Stimulated activated CD8-positive, alpha-beta memory T cell treated with anti-CD3 and anti-CD28 coated beads, Interleukin-2, amount 100 ng/mL, for 1 hour (primary cell): Measurements from ENCODE around the gene PLEKHA7.
"Not testable (repeated sequence)": the region's sequence is repeated elsewhere in the genome, so short reads cannot be mapped to it uniquely, and the experiment has no call there.

Experiments used
- DNase-seq, 2 donors: peaks; one replicate each; pipeline ENCODE4 v3.0.0-alpha.2; 2020; ENCODE audit warnings: low read depth in 2 of 2

Gene PLEKHA7

DNA sequence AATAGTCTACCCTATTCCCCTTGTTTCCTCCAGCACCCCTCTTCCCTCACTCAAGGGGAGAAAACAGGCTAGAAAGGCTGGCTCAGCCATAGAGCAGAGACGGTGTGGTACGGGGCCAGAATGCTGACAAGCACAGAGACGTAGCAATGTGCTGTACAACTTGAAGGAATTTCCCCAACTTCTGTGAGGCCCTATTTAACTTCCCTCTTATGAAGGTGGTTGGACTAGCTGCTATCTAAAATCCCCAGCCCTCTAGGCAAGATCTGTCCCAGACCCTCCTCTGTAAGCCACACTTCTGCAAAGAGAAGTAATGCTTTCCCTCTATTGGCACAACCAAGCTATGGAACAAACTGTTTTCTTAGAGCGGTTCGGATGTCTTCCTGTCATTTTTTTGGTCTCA lies 37.8 kb downstream of the PLEKHA7 start:
- DNase-seq, result no peak

DNA sequence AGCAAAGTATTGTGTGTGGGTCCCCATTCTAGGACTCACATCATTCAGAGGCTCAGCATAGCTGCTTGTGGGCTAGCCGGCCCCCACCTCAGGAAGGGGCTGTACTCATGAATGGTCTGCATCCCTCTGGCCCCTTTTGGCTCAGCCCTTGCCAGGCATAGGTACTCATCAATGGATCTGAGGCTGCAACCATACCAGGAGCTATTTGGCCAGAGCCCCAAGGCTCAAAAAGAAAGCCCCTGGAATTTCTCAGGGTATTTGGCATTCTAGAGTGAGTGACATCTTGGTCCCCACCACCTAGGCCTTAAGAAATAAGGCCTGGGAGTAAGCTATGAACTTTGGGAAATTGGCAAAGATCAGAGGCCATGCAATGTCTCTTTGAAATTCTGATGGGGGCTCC lies 38.3 kb downstream of the PLEKHA7 start:
- no peak for DNase-seq

DNA sequence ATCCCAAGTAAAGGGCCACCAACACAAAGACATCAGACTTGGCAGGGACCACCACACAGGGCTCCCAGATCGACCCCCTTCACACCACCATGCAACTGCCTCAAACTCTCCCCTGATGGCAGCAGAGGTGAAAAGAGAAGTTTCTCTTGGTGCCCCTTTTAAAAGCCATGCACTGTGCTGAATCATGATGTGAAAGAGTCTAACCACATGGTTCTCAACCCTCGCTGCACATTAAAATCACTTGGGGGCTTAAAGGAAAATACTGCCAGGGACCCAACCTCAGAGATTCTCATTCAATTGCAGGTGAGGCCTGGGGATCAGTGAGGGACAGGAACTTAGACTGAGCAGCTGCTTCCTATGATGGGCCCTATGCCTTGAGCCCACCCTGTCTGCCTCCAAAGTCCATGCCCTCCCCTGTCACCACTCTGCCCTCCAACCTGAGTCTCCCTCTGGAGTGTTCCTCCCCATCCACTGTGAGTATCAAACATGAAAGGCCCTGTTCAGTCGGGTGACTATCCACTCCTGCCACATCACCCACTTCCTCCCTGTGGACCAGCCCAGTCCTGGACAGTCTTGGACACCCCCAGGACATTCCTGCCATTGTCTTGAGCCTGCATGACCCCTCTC lies 40.8 kb downstream of the PLEKHA7 start:
- no peak for DNase-seq

DNA sequence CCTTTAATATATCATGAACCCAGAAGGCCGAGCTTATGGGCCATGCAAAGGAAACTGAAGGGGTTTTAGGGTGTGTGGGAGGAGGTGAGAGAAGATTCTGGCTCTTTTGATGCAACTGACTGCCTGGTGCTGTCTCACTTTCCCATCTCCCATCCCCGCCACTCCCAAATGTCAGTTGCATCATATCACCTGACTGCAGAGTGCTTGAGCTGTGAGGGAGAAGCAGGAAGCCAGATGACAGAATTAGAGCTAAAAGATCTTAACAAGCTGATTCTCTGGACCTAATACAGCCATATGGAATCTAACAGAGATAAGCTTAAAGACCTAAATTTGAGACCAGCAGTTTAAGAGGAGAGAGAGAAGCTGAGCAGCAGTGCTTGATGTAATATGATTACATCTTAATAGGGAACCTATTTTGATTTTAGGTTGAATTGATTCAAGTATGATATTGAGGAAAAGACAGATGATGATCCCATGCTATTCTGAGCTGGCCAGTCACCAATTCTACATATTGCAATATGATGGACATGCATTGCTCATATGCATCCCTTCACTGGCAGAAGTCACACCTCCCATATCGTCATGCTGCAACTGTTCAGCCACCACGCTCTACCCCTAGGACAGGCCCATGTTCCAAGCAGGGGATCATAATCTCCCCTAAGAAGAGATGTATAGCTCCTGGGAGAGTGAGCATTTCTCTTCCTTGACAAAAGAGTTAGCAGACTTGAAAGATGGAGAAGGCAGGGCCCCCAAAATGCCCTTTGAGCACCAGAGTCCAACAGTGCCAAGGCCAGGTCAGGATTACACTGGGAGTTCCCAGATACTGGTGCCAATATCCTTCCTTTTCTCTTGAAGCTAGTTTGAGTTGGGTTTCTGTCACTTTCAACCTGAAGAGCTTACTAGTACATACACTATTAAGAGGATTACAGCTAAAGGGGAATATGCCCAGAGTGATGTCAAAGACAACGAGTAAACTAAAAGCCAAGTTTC lies 44.9 kb downstream of the PLEKHA7 start:
- no peak for DNase-seq

DNA sequence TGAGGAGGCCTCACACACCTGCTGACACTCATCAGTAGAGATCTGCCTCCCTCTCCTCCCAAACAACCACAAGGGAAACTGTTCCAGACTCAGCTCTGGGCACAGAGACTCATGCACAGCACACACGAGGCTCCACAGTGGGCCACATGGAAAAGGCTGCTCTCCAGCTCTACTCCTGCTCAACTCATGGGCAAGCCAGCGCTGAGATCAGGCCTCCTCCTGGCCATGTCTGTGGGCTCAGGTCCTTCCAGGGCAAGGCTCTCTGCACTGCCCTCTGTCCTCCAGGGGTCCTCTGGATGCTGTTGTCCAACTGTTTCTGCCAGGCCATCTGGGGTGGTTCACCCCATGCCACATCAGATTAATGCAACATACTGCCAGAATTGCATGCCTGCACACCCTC lies 46.0 kb downstream of the PLEKHA7 start:
- DNase-seq, result no peak

DNA sequence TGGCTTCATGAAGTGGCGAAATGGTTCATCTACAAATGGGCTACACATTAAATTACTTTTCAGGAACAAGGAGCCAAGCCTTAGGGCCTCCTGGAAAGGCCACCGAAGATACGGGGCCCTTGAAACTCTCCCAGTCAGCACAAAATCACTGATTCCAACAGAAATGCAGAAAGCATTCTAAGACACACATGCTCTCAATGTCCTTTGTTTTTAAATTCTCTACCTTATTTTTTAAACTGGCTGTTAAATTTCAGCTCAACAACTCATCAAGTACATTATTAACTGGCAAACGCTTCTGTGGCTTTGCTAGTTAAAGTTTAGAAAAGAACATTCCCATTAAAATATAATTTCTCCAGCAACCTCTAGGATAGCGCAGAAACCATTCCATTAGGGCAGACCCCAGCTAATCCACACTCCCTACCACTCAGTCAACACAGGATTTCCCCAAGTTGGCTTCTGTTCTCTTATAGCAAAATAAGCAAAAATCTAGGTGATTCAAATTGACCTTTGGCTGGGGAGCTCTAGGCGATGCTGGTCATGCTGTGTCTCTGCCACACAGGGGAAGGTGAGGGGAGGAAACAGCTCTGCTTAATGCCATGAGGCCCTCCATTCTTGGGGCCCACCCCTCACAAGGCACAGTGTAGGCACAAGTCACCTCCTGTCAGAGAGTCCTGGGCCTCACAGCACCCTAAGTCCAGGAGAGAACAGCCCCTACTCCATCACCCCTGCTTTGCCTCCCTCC lies 47.1 kb downstream of the PLEKHA7 start:
- DNase-seq, result no peak

DNA sequence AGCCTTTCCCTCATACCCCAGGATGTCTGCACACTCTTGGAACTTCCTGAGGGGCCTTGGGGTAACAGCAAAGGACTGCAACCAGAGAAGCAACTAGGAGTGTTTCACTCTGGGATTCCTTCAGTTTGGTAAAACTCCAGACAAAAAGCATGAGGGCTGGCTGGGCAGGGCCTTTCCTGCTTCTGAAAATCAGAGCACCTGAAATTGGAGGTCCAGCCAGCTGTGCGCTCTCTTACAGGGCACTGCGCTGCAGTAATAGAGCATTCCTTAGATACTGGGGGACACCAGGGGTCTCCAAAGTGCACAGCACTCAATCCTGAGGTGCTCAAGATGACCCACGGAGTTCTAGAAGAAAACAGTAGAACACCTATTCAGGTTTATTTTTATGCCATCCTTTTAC lies 49.7 kb downstream of the PLEKHA7 start:
- no peak for DNase-seq

- DNase-seq, result no peak
Measured at GRCh38 chr11:16963316-16963876, 50.8 kb downstream of the PLEKHA7 start.

- not testable (repeated sequence) for DNase-seq
Measured at GRCh38 chr11:16962589-16962988, 51.6 kb downstream of the PLEKHA7 start.

DNA sequence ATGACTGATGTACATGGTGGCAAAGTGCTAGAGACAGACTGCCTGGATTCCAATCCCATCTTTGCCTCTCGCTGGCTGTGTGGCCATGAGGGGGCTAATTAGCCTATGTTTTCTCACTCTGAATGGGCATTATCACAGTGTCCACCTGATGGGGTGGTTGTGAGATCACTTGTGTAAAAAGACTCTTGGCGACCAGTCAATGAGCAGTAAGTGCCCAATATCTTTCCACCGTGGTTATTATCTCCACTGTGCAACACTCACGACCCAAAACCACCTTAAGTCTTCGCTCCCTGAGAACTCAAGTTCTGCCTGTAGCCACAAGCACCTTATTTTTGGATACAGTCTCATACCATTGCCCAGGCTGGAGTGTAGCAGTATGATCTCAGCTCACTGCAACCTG lies 52.1 kb downstream of the PLEKHA7 start:
- no peak for DNase-seq

GRCh38 chr11:16960250-16960649 lies 54.0 kb downstream of the PLEKHA7 start:
- DNase-seq, result no peak

DNA sequence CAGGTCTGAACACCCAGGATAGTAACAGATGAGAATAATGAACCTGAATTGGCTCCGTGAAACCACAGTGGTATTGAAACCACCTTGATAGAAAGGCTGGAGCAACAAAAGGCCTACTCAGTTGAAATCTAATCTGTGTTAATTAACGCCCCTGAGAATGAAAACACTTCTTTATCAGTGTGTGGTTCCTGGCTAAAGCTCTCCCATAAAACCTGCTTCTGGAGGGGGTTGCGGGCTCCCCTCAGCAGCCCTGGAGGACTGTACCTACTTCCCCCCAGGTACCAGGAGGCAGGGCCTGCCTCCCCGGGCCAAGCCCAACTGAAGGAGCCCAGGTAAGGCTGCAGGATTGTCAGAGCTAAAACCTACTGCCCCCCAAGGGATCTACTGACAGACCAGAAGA lies 54.6 kb downstream of the PLEKHA7 start:
- no peak for DNase-seq

DNA sequence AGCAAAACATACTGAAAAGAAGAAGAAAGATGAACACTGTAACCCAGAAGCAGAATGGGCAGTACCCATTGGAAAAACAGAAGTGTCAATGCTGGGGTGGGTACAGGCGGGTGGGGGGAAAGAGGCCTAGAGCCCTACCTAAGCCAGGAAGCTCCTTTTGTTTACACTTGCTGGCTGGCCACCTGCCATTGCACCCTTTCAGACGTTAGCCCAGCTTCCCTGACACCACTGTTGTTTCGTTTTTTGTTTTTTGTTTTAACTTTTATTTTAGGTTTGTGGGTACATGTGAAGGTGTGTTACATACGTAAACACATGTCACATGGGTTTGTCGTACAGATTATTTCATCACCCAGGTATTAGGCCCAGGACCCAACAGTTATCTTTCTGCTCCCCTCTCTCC lies 55.4 kb downstream of the PLEKHA7 start:
- no peak for DNase-seq

DNA sequence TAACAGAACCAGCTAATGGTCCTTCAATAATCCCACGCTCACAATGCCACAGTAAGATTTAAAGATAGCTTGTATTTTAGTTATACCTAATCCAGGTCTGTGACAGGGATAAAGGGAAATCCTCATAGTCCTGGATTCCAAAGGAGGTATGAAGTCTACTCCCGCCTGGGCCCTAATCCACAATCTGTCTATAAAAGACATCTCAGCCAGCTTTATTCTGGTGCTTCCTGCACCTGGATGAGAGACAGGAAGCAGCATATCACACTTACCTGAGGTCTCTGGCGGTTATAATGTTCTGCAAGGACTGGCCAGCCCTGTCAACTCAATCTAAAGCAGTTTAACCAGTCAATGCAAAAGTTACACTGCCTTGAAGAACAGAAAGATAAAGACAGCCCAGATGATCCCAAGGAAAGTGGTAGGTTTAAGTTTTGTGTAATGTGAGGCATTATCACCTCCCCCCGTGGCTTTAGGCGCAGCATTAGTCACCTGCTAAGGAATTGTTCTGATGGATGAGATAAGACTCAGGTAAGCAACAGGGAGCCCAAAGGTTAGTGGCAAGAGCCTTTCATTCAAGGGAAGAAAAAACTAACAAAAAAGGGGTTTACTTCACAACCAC lies 57.6 kb downstream of the PLEKHA7 start:
- DNase-seq, result no peak

DNA sequence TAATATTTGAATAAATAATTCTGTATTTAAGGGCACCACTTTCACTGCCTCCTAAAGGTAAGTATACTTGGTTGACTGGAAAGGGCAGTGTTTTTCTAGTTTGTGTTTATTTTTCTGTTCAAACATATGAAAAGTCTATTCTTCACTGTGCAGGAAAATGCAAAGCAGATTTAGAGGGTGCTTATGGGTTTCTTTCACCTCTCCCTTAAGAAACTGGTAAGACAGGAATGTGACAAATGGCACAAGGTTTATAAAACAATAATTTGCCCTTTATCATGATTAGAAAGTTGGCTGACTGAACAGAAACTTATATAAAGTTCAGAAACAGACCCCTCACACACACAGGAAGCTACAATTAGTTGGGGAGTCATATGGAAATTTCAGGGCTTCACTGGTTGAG lies 60.6 kb downstream of the PLEKHA7 start:
- DNase-seq, result no peak

GRCh38 chr11:16946477-16947282 lies 67.5 kb downstream of the PLEKHA7 start:
- no peak for DNase-seq

DNA sequence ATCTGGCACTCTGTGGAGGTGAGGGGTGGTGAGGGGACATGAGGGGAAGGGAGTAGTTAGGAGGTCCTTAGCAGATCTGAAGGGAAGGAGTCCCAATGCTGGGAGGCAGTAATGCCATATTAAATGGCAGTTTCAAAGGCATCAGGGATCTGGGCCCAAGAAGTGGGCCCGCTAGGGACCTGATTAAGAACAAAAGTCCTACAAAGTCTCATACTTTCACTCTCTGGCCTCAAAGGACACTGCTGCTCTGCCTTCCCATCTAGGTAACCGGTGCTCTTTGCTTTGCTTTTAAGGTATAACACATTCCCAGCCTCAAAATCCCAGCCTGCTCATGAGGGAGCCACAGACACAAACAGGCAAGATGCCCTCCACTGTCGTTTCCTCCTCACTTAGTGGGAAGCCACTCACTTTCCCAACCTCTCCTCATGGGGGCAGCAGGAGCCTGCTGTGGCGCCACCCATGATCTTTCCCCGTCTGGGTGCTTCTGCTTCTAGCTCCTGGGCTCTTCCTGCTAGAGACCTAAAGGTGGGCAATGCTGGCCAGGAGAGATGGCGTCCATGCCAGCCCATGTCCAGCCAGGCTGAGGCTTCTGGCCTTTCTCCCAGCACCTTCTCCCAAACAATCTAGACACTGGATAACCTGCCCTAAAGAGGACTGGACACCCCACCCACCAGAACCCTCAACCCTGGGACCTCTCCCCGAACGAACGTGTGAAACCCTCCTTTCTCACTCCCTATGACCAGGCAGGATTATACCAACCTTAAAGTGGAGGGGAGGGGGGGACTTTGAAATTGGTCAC lies 68.3 kb downstream of the PLEKHA7 start:
- DNase-seq, result no peak

- no peak for DNase-seq
Measured at GRCh38 chr11:16942911-16943310, 71.3 kb downstream of the PLEKHA7 start.

DNA sequence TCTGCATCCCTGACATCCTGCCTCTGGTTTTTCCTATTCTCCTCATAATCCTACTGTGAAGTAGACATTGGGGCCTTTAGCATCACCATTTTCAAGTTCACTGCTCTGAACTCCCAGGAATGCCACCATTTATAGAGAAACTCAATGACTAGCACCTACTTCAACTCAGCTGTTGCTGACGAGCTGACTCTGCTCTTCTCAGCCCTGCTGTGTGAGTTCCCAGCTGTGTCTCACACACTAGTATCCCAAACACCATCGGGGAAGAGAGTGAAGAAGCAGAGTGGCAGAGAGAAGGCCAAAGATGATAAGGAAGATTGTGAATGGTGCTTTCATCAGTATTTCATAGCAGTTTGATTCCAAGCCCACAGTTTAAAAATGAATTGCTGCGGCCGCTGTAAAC lies 71.9 kb downstream of the PLEKHA7 start:
- DNase-seq, result no peak

- no peak for DNase-seq
Measured at GRCh38 chr11:16941935-16942334, 72.3 kb downstream of the PLEKHA7 start.
